ENCODE results near the gene KRTDAP.

Gene KRTDAP

DNA sequence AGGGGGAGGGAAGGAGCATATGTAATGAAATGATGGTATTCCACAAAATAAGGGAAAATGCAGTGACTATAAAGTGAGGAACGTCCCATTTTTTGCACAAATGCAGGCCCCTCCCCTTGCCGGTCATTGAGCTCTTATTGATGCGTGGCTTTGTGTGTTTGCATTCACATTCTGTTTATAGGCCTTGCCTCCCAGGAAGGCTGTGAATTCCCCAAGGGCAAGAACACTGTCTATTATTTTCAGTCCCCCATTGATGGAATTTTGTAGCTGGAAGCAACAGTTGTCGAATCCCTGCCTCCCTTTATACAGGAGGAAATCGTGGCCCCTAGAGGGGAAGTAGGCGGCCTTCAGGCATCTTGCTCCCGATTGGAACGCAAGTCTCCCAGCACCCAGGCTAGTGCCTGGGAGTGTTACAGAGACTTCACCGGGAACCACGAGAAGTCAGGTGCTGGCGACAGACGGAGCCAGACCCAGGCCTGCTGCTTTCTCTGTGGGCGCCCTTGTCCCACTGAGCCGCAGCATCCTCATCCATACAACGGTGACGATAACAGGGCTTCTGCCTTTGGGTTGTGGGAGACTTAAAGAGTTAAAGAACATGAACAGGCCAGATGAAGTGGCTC is 31.0 kb upstream of the KRTDAP start:
- no peak for TF ChIP-seq GATA3 (IDR thresholded peaks at IDR 0.05; ENCODE audit: low read depth, low read length)
- no peak for TF ChIP-seq GATA2 (IDR thresholded peaks at IDR 0.05; ENCODE audit: low read depth, low read length)

DNA sequence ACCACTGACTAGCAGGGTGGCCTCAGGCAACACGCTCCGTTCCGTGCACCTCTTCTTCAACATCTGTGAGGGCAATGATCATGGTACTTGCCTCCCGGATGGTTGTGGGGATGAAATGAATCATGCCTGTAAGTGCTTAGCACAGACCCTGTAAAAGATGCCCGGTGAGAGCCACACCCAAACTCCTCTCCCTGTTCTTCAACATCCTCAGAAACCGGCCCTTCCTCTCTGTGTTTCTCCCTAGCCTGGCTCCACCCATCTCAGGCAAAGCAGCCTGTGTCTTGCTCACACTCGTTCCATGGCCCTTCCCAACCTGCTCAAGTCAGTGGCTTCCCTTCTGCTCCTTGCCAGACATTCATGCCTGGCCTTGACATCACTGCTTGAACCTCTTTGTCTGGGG is 29.0 kb upstream of the KRTDAP start:
- TF ChIP-seq GATA3 (IDR thresholded peaks at IDR 0.05; ENCODE audit: low read depth, low read length), result no peak
- TF ChIP-seq GATA2 (IDR thresholded peaks at IDR 0.05; ENCODE audit: low read depth, low read length), result no peak

DNA sequence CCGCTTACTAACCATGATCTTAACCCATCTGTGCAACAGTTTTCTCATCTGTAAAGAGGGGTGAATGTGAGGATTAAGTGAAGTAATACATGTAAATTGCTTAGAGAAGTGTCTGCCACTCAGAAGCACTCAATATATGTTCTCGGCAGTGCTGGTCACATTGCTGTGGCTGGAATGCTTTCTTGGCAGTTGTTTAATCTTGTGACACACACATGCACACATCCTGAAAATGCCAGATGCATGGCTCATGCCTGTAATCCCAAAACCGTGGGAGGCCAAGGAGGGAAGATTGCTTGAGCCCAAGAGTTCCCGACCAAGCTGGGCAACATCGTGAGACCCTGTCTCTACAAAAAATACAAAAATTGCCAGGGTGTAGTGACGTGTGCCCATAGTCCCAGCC is 28.0 kb upstream of the KRTDAP start:
- TF ChIP-seq GATA2 (IDR thresholded peaks at IDR 0.05; ENCODE audit: low read depth, low read length), result no peak
- TF ChIP-seq GATA3 (IDR thresholded peaks at IDR 0.05; ENCODE audit: low read depth, low read length), result no peak

DNA sequence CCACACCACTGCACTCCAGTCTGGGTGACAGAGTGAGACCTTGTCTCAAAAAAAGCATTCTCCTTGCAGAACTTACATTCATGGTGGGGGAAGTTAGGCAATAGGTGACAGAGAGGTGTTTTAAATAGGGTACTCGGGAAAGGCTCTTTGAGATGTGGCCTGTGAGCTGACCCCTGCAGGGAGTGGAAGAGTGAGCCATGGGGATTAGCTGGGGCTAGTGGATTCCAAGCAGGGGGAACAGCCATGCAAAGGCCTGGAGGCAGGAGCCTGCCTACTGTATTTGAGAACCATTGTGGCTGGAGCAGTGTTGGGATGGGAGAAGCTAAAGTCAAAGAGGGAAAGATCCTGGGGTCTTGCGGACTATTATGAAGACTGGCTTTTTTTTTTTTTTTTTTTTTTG is 27.1 kb upstream of the KRTDAP start:
- TF ChIP-seq GATA2 (IDR thresholded peaks at IDR 0.05; ENCODE audit: low read depth, low read length) (no peak), GATA3 (IDR thresholded peaks at IDR 0.05; ENCODE audit: low read depth, low read length) (no peak)

DNA sequence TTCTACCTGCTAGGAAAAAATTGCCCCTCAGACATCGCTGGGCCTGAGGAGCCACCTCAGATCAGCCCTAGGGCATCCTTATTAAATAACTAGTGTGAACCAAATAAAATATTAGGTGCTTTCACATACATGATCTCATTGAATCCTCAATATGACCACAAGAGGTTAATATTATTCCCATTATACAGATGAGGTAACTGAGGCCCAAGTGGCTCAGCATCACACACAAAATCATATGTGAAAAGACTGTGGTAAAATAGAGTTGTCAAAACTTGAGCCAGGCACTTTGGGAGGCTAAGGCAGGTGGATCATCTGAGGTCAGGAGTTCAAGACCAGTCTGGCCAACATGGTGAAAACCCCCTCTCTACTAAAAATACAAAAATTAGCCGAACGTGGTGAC is 26.0 kb upstream of the KRTDAP start:
- TF ChIP-seq GATA2 (IDR thresholded peaks at IDR 0.05; ENCODE audit: low read depth, low read length) (no peak), GATA3 (IDR thresholded peaks at IDR 0.05; ENCODE audit: low read depth, low read length) (no peak)

DNA sequence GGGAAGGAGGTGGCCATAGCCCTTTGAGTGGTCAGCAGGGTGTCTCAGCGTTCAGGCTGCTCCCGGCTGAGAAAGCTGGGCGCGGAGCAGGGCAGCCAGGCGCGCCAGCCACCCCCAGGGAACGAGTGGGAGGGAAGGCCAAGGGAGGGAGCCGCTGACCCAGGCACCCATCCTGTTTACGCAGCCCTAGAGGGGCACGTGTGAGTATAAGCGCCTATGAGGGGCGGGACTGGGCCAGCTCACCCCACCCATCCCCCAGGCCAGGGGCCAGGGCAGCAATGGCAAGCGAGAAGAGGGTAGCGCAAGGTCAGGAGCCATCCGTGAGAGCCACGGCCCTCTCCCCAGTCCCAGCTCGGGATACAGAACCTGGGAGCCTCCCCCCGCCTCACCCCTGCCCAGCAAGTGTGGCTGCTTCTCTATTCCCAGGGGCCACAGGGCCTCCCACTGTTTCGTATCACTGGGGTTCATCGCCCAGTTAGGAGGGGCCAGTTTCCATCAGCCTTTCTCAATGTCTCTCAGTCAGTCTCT is 24.1 kb upstream of the KRTDAP start:
- TF ChIP-seq GATA2 (IDR thresholded peaks at IDR 0.05; ENCODE audit: low read depth, low read length) (no peak), GATA3 (IDR thresholded peaks at IDR 0.05; ENCODE audit: low read depth, low read length) (no peak)

DNA sequence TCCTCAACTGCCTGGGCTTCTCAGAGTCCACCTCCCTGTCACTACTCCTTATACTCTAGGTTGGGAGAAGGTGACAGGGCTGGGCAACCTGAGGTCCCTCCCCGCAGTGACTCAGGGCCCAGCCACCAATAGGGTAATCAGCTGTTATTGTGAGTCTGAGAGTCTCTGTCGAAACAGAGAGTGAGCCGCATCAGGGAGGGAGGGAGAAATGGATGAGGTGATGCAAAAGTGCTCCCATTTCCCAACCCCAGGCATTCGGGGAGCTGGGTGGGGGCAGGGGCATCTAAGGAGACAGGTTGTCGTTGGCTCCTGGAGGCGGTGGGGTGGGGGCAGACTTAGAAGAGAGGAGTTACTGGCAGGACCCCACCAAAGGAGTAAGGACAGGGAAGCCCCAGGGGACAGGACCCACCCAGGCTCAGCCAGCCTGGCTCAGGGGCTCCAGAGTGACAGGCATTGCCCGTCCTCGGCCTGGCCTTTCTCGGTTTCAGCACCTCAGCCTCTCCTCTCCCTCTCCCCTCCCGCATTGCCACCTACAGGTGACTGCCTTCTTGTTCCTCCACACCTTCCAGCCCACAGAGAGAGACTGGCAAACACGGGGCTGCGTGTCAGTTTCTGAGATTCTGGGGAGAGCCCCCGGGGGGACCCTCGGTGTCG is 23.5 kb upstream of the KRTDAP start, which contains the start of gene DMKN:
Gene DMKN, minus strand, starts transcription at position 22 of the 654 bp plus-strand sequence. CDS start 174 bp downstream, outside the sequence.
- no peak for TF ChIP-seq GATA2 (IDR thresholded peaks at IDR 0.05; ENCODE audit: low read depth, low read length)
- TF ChIP-seq GATA3 (IDR thresholded peaks at IDR 0.05; ENCODE audit: low read depth, low read length), result no peak

DNA sequence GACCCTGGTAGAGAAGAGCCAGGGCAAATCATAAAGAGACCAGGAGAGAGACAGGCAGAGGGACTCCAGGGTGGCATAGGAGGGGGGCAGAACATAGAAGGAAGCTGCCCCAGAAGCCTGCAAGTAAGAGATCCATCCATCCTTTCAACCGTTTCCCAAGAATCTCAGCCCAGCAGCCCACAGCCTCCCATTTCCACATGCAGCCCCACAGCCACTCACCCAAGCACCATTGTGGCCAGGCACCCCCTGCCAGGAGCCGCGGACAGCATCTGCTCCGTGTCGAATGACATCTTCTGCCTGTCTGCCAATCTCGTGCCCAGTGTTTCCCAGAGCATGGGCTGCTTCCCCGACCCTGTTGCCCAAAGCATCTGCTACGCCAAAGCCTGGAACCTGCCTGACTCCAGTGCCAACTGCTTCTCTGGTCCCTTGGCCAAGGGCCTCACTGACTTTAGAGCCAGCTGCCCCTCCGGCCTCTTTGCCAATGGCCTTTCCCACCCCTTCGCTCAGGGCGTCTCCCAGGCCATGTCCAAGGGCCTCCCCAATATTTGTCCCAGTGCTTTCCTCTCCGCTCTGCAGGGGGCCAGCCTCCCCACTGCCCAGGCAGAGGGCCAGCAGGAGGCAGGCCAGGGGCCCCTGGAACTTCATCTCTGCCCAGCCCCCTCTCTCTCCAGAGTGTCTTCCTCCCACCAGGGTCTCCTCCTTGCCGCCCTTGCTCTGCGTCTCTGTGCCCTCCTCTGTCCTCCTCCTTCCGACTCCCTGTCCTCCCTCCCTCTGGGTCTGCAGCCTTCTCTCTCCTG is 22.8 kb upstream of the KRTDAP start:
- no peak for TF ChIP-seq GATA2 (IDR thresholded peaks at IDR 0.05; ENCODE audit: low read depth, low read length)
- TF ChIP-seq GATA3 (IDR thresholded peaks at IDR 0.05; ENCODE audit: low read depth, low read length), result no peak

DNA sequence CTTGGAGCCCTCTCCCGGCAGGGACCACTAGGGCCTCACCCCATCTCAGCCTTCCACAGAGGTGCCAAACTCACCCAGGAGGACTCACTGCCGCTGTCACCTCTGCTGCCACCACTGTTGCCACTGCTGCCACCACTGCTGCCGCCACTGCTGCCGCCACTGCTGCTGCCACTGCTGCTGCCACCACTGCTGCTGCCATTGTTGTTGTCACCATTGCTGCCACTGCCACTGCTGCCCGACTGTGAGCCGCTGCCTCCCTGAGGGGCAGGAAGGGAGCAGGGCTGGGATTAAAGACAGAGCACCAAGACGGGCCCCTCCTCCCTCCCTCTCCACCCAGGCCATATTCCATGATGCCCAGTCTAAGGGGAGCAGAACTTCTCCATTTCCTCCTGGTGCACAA is 21.1 kb upstream of the KRTDAP start:
- TF ChIP-seq GATA2 (IDR thresholded peaks at IDR 0.05; ENCODE audit: low read depth, low read length), result no peak
- TF ChIP-seq GATA3 (IDR thresholded peaks at IDR 0.05; ENCODE audit: low read depth, low read length), result no peak

DNA sequence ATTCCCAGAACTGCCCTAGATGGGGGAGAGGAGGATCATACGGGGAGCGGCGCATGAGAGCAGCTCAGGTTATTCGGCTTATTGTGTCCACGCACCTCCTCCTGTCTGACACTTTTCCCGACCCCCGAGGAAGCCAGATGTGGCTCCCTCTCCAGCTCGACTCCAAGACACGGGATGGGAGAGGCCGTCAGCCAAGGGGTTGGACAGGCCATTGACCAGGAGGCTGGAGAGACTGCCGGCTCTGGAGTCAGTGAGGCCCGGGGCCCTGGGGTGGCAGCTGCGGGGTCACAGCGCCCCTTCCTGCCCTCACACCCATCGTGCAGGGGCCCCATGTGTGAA is 20.3 kb upstream of the KRTDAP start:
- TF ChIP-seq GATA2 (IDR thresholded peaks at IDR 0.05; ENCODE audit: low read depth, low read length) (no peak), GATA3 (IDR thresholded peaks at IDR 0.05; ENCODE audit: low read depth, low read length) (no peak)

DNA sequence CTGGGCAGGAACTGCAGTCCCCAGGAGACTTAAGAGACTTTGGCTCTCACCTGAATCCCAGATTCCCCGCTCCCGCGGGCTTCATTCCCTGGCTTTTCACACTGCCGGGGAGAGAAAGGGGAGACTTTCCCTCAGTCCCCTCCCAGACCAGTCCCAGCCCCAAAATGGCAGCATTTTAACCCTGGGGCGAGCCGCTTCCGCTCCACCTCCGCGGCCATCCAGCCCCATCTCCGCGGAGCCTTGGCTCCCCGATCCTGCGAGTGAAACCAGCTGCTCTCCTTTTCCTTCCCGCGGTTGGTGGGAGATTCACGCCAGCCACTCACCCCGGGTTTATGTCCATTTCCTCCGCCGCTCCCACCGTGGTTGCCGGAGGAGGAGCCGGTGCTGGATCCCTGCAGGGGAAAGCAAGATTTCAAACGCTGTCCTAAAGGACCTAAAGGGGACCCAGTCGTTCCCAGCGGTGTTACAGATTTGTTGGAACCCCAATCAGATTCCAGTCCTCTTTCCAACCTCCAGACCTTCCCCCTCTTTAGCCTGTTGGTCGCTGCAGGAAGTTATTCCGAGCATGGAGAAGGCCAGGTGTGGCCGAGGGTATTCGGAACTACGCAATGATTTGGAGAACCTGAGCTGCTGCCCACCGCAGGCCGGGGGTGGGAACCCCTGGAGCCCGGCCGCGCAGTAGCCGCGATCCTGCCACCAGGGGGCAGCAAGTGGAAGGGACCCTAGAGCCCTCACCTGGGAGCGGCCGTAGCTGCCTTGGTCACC is 19.8 kb upstream of the KRTDAP start:
- TF ChIP-seq GATA3 (IDR thresholded peaks at IDR 0.05; ENCODE audit: low read depth, low read length) (no peak), GATA2 (IDR thresholded peaks at IDR 0.05; ENCODE audit: low read depth, low read length) (no peak)

DNA sequence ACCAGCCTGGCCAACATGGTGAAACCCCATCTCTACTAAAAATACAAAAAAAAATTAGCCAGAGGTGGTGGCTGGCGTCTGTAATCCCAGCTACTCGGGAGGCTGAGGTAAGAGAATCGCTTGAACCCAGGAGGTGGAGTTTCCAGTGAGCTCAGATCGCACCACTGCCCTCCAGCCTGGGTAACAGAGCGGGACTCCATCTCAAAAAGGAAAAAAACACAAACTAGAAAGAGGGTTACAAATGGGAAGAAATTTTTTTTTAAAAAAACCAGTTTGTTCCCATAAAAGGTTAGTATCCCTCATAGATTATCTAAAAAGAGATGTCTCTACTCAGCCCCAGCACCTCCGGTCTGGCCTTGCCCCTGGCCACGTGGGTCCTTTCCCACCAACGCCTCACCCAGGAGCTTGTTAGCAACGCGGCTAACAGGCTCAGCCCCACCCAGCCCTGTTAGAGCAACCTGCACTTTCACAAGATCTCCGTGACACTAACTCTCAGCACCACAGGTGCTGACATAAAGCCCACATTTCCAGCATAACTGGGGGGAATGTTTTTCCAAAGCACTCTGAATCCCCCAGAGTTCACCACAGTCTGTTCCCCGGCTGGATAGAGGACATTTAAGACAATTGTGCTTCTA is 18.9 kb upstream of the KRTDAP start:
- TF ChIP-seq GATA2 (IDR thresholded peaks at IDR 0.05; ENCODE audit: low read depth, low read length), result no peak

DNA sequence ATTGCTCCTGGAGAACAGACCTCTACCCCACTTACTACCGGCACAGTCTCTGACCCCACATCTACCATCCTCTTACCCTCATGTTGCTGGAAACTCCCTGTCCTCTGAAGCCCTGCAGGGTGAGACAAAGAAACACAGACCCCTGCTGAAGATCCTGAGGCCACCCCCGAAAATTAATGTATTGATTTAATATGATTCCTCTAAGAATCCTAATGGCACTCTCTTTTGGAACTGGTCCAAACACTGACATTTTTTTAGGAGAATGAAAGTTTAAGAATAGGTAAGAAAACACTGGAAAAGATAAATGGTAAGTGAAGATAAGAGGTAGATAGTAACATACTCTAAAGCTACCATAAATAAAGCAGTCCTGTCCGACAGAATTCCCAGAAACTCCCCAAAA is 17.9 kb upstream of the KRTDAP start:
- no peak for TF ChIP-seq GATA2 (IDR thresholded peaks at IDR 0.05; ENCODE audit: low read depth, low read length)
- no peak for TF ChIP-seq GATA3 (IDR thresholded peaks at IDR 0.05; ENCODE audit: low read depth, low read length)

DNA sequence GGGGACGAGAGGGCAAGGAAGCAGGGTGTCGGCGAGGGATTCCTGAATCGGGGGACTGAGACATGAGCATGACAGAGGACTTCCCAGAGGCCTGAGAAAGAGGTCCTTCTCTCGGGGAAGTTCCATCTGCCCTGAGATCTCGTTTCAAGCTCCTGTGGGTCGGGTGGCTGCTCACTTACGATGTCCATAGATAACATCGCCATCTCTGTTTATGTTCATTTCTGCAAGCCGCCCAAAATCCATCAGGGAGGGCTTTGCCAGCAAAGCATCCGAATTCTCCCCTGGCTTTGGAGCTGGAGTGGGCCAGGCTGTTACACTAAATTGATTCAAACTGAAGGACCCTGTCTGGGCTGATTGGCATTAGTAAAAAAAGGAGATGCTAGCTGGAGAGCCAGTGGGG is 17.3 kb upstream of the KRTDAP start:
- no peak for TF ChIP-seq GATA3 (IDR thresholded peaks at IDR 0.05; ENCODE audit: low read depth, low read length)
- TF ChIP-seq GATA2 (IDR thresholded peaks at IDR 0.05; ENCODE audit: low read depth, low read length), result no peak
